ENCODE data around the gene HSPA4L.
A peak's percentile ranks its signal among the peaks of the same experiment; 100 is the strongest.

HSPA4L gene

GRCh38 chr4:127780598-127780997, 1.5 kb upstream of the HSPA4L start:
- Histone ChIP-seq H3K9me3 (ENCODE audit: insufficient read depth, low read length) (no peaks in the 10 kb centered on the region), H3K4me1 (ENCODE audit: low read length) (peaks cover 18% of the 10 kb centered on the region), H2AFZ (ENCODE audit: low read depth, low read length) (no peak overlapping the region), H3K27me3 (ENCODE audit: low read depth, low read length) (peaks cover 50% of the 10 kb centered on the region), H3K9ac (ENCODE audit: low read length) (no peak overlapping the region), H3K4me2 (ENCODE audit: low read length) (no peak overlapping the region), H4K20me1 (ENCODE audit: insufficient read depth, low read length) (no peaks in the 10 kb centered on the region), H3K27ac (ENCODE audit: low read length) (no peak overlapping the region), H3K79me2 (ENCODE audit: low read length) (no peaks in the 10 kb centered on the region), H3K4me3 (ENCODE audit: low read length) (no peak overlapping the region), H3K36me3 (replicated peaks; ENCODE audit: low read depth, low read length) (no peaks in the 10 kb centered on the region)
- TF ChIP-seq EZH2phosphoT487 (IDR thresholded peaks at IDR 0.05; ENCODE audit: low read depth) = no peak
- TF ChIP-seq CTCF (IDR thresholded peaks at IDR 0.05; ENCODE audit: low read depth, low read length) = no peak

GRCh38 chr4:127781300-127782024, 660 bp upstream of the HSPA4L start:
- Histone ChIP-seq H3K9ac (ENCODE audit: low read length) (peak overlapping the region; percentile 68), H4K20me1 (ENCODE audit: insufficient read depth, low read length) (no peaks in the 10 kb centered on the region), H3K4me1 (ENCODE audit: low read length) (peaks cover 18% of the 10 kb centered on the region), H3K27me3 (ENCODE audit: low read depth, low read length) (peaks cover 50% of the 10 kb centered on the region), H3K4me3 (ENCODE audit: low read length) (peak overlapping the region; percentile 86), H3K4me2 (ENCODE audit: low read length) (peak overlapping the region; percentile 92), H3K79me2 (ENCODE audit: low read length) (no peaks in the 10 kb centered on the region), H2AFZ (ENCODE audit: low read depth, low read length) (peak overlapping the region; percentile 91; the same call in 1 of the 2 replicates), H3K36me3 (replicated peaks; ENCODE audit: low read depth, low read length) (no peaks in the 10 kb centered on the region), H3K9me3 (ENCODE audit: insufficient read depth, low read length) (no peaks in the 10 kb centered on the region), H3K27ac (ENCODE audit: low read length) (no peak overlapping the region)
- no peak for TF ChIP-seq CTCF (IDR thresholded peaks at IDR 0.05; ENCODE audit: low read depth, low read length)
- TF ChIP-seq EZH2phosphoT487 (IDR thresholded peaks at IDR 0.05; ENCODE audit: low read depth) = no peak

GRCh38 chr4:127782025-127782274, 172 bp upstream of the HSPA4L start:
- peaks cover 50% of the 10 kb centered on the region for H3K27me3 ChIP-seq (ENCODE audit: low read depth, low read length)
- peak overlapping the region; percentile 91; the same call in 1 of the 2 replicates for H2AFZ ChIP-seq (ENCODE audit: low read depth, low read length)
- H3K79me2 ChIP-seq (ENCODE audit: low read length) = no peaks in the 10 kb centered on the region
- no peak overlapping the region for H3K27ac ChIP-seq (ENCODE audit: low read length)
- peak overlapping the region; percentile 86 for H3K4me3 ChIP-seq (ENCODE audit: low read length)
- H3K4me1 ChIP-seq (ENCODE audit: low read length) = peaks cover 18% of the 10 kb centered on the region
- H3K9ac ChIP-seq (ENCODE audit: low read length) = peak overlapping the region; percentile 68
- no peaks in the 10 kb centered on the region for H3K9me3 ChIP-seq (ENCODE audit: insufficient read depth, low read length)
- no peaks in the 10 kb centered on the region for H4K20me1 ChIP-seq (ENCODE audit: insufficient read depth, low read length)
- H3K4me2 ChIP-seq (ENCODE audit: low read length) = peak overlapping the region; percentile 92
- TF ChIP-seq EZH2phosphoT487 (IDR thresholded peaks at IDR 0.05; ENCODE audit: low read depth) (no peak), CTCF (IDR thresholded peaks at IDR 0.05; ENCODE audit: low read depth, low read length) (no peak)
- no peaks in the 10 kb centered on the region for H3K36me3 ChIP-seq (replicated peaks; ENCODE audit: low read depth, low read length)

GRCh38 chr4:127783026-127783769, 1.1 kb downstream of the HSPA4L start:
- peak overlapping the region; percentile 68 for H3K9ac ChIP-seq (ENCODE audit: low read length)
- peaks cover 39% of the 10 kb centered on the region for H3K27me3 ChIP-seq (ENCODE audit: low read depth, low read length)

More at GRCh38 chr4:127783026-127783769, 1.1 kb downstream of the HSPA4L start:
- Histone ChIP-seq H4K20me1 (ENCODE audit: insufficient read depth, low read length) (no peaks in the 10 kb centered on the region), H3K4me2 (ENCODE audit: low read length) (peak overlapping the region; percentile 92), H3K4me1 (ENCODE audit: low read length) (peaks cover 18% of the 10 kb centered on the region), H3K9me3 (ENCODE audit: insufficient read depth, low read length) (no peaks in the 10 kb centered on the region), H3K4me3 (ENCODE audit: low read length) (peak overlapping the region; percentile 86), H3K79me2 (ENCODE audit: low read length) (no peaks in the 10 kb centered on the region), H3K36me3 (replicated peaks; ENCODE audit: low read depth, low read length) (no peaks in the 10 kb centered on the region), H3K27ac (ENCODE audit: low read length) (no peak overlapping the region), H2AFZ (ENCODE audit: low read depth, low read length) (peak overlapping the region; percentile 75)
- TF ChIP-seq EZH2phosphoT487 (IDR thresholded peaks at IDR 0.05; ENCODE audit: low read depth) (no peak), CTCF (IDR thresholded peaks at IDR 0.05; ENCODE audit: low read depth, low read length) (no peak)

Measured in OCI-LY3 (cell line).